Measurements from ENCODE around the gene RNASEH2A.

RNASEH2A gene

DNA sequence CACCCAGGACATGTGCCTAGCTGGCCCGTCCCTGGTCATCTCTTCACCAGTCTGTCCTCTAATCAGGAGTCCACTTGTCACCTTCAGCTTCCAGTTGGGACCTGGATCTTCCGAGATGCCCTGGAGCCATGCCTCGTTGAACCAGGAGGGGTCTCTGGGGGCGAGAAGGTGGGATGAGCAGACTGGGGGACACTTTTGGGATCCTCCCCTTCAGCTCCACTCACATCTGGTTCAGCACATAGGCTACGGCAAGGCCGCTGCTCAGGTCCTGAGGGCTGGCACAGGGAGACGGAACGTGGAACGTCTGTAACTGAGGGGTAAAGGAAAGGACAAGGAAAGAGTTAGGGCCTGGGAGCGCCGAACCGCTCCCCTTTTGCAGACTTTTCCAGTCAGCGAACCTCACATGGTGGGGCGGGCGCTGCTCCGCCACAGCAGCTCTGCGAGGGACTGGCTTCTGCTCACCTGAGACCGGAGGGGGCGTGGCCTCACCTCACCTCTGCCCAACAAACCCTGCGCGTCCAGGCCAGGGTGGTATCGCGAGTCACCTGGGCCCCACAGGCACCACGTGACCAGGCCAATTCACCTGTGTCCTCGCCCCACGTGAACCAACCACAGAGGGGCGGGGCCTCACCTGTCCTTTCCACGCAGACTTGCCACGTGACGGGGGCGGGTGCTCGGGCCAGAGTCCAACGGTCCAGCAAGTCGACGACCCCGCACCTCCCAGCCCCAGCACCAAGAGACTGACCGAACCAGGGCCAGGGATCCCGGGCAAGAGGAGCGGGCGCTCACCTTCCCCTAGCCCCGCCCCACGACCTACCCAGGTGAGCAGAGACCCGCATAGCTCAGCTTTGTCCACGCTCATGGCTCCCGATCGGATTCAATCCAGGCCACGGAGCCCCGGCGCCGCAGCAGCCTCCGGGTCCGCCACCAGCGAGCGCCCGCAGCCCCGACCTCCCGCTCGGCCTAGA lies 31.5 kb upstream of the RNASEH2A start, which contains the start of gene HOOK2:
TSS of gene HOOK2 (minus strand) at position 965 of the 968 bp plus-strand sequence. CDS start at position 862, 103 bp downstream.
- no peak for DNase-seq (ENCODE audit: low read depth)
- peak within 1 kb of the TSS; percentile 76 for H3K4me3 ChIP-seq (ENCODE audit: low read depth, low read length)

GRCh38 chr19:12777217-12778016 lies 29.0 kb upstream of the RNASEH2A start:
- DNase-seq (ENCODE audit: low read depth), result peak; percentile 82
- TF ChIP-seq, protein P1, sequence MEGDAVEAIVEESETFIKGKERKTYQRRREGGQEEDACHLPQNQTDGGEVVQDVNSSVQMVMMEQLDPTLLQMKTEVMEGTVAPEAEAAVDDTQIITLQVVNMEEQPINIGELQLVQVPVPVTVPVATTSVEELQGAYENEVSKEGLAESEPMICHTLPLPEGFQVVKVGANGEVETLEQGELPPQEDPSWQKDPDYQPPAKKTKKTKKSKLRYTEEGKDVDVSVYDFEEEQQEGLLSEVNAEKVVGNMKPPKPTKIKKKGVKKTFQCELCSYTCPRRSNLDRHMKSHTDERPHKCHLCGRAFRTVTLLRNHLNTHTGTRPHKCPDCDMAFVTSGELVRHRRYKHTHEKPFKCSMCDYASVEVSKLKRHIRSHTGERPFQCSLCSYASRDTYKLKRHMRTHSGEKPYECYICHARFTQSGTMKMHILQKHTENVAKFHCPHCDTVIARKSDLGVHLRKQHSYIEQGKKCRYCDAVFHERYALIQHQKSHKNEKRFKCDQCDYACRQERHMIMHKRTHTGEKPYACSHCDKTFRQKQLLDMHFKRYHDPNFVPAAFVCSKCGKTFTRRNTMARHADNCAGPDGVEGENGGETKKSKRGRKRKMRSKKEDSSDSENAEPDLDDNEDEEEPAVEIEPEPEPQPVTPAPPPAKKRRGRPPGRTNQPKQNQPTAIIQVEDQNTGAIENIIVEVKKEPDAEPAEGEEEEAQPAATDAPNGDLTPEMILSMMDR (conservative IDR thresholded peaks at IDR 0.05; ENCODE audit: low read depth, low read length), result peak; percentile 91
- H3K4me3 ChIP-seq (ENCODE audit: low read depth, low read length), result peak overlapping the region; percentile 70

More for the DNA sequence above, 31.5 kb upstream of the RNASEH2A start, which contains the start of gene HOOK2:
- TF ChIP-seq, protein P1 (conservative IDR thresholded peaks at IDR 0.05; ENCODE audit: low read depth, low read length), result no peak

GRCh38 chr19:12778017-12778904 lies 28.1 kb upstream of the RNASEH2A start:
- TF ChIP-seq, protein P1 (conservative IDR thresholded peaks at IDR 0.05; ENCODE audit: low read depth, low read length), result no peak
- peak; percentile 87 for DNase-seq (ENCODE audit: low read depth)
- H3K4me3 ChIP-seq (ENCODE audit: low read depth, low read length), result peak overlapping the region; percentile 70

- TF ChIP-seq, protein P1 (conservative IDR thresholded peaks at IDR 0.05; ENCODE audit: low read depth, low read length), result no peak
- peak; percentile 74 for DNase-seq (ENCODE audit: low read depth)
- H3K4me3 ChIP-seq (ENCODE audit: low read depth, low read length), result peak overlapping the region; percentile 70
Observed at GRCh38 chr19:12778905-12779161, 27.6 kb upstream of the RNASEH2A start.

DNA sequence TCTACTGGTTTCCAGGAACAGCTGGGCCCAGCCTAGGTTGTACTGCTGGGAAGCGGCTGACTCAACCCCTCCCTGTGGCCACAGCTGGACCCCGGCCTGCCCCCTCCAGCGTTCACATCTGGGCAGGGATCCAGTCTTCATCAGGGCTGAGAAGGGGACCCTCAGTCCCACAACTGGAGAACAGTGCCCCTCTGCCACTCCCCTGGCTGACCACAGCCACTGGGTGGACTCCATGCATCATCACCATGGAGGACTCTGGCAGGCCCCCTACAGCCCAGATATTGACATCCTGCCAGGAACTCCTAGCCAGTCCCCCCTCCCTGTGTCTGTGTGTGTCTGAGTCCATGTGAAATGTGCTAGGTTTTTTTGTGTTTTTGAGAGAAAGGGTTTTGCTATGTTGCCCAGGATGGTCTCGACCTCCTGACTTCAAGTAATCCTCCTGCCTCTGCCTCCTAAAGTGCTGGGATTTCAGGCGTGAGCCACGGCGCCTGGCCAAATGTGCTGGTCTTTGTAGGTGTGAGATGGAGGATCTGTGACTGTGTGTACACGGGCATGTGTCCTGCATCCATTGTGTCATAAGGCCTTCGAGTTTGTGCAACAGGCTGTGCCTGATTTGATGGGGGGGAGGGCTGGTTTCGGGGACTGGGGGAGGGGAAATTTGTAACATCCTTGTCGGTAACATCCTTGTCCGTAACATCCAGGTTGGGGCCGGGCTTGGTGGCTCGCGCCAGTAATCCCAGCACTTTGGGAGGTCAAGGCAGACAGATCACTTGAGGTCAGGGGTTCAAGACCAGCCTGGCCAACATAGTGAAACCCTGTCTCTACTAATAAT lies 27.0 kb upstream of the RNASEH2A start:
- TF ChIP-seq, protein P1 (conservative IDR thresholded peaks at IDR 0.05; ENCODE audit: low read depth, low read length), result peak; percentile 11
- H3K4me3 ChIP-seq (ENCODE audit: low read depth, low read length), result peak overlapping the region; percentile 70
- DNase-seq (ENCODE audit: low read depth), result peak; percentile 97

DNA sequence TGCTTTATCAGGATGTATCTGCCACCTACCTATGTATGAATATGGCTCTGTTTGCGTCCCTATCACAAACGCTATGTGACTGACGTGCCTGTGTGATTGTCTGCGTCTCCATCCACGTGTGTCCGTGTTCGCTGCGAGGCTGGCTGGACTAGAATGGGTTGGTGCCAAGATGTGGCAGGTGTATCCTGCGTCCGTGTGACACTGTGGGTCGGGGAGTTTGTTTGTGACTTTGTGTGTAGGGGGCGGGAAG lies 24.3 kb upstream of the RNASEH2A start:
- TF ChIP-seq, protein P1 (conservative IDR thresholded peaks at IDR 0.05; ENCODE audit: low read depth, low read length), result no peak
- H3K4me3 ChIP-seq (ENCODE audit: low read depth, low read length), result peak overlapping the region; percentile 58
- DNase-seq (ENCODE audit: low read depth), result no peak
